Mesodermal cell (in vitro differentiated cells): ENCODE results near the gene DPYD.
"Not testable (repeated sequence)": the region's sequence is repeated elsewhere in the genome, so short reads cannot be mapped to it uniquely, and the experiment has no call there.

Source experiments
- H3K27ac ChIP-seq: 2 replicates; pipeline ENCODE4 v1.7.0; 2013; ENCODE audit warnings: mild to moderate bottlenecking, low read depth, low read length, moderate library complexity; ENCODE audit not compliant: severe bottlenecking
- H3K36me3 ChIP-seq: 2 replicates; pipeline ENCODE4 v1.7.1; 2013; ENCODE audit warnings: mild to moderate bottlenecking, low read length, moderate library complexity; ENCODE audit not compliant: control insufficient read depth, insufficient read depth
- H3K4me1 ChIP-seq: one replicate; pipeline ENCODE4 v1.7.1; 2013; ENCODE audit warnings: mild to moderate bottlenecking, low read length; ENCODE audit not compliant: insufficient read depth, control insufficient read depth, poor library complexity, severe bottlenecking
- H3K4me3 ChIP-seq: 2 replicates; pipeline ENCODE4 v1.7.0; 2013; ENCODE audit warnings: low read length, control low read depth, mild to moderate bottlenecking; ENCODE audit not compliant: insufficient read depth, poor library complexity, severe bottlenecking; ENCODE audit errors: extremely low read depth
- H3K9me3 ChIP-seq: 2 replicates; pipeline ENCODE4 v1.7.1; 2013; ENCODE audit warnings: mild to moderate bottlenecking, low read length, moderate library complexity; ENCODE audit not compliant: control insufficient read depth
- WGBS, 2 experiments: methylation state at CpG; one replicate each; pipeline ENCODE4 v1.1.5; 2013; ENCODE audit warnings: missing lambda C conversion rate in 2 of 2; ENCODE audit not compliant: insufficient coverage in 2 of 2; 5-methylcytosine and 5-hydroxymethylcytosine counted together

Gene DPYD

DNA sequence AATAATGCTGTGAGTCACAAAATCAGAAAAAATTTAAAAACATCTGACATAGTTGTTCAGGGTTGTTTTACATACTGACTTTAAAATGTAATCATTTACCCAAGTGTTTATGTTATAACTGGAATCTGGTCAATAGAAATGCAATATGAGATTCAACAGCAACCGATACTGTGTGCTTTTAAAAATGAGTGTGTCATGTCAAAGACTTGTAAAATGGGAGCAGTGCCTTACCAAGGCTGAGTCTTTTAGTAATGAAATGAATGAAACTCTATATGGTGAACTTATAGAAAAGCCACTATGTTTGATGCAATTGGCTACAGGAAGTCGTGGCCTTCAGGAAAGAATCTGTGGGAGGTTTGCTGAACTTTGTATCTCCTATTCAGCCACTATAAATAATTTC is 570.2 kb downstream of the DPYD start:
- Histone ChIP-seq H3K4me3 (no peak overlapping the region), H3K9me3 (no peaks in the 10 kb centered on the region), H3K27ac (no peak overlapping the region), H3K36me3 (no peaks in the 10 kb centered on the region), H3K4me1 (no peaks in the 10 kb centered on the region)
- 55% methylated on average over 1 of the region's 2 CpGs; no CpG with 5 or more reads in 1 of the 2 experiments for WGBS, 2 experiments

DNA sequence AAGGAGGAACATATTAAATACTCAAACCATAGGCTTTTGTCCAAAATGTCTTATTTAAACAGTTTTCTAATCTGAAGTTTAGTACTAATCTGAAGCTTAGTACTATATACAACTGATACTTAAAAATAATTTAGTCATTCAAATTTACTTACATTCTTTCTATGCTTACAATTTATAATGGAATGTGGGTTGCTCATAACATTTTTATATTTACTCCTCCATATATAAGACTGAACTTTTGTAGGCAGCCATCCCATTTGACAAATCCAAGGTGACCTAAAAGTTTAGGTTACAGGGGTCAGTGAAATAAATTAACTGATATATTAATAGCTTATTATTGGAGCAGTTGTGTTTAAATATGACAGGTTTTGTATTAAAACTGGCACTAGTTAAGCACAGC is 570.6 kb downstream of the DPYD start:
- H3K9me3 ChIP-seq: no peaks in the 10 kb centered on the region
- no peak overlapping the region for H3K4me3 ChIP-seq
- no peaks in the 10 kb centered on the region for H3K36me3 ChIP-seq
- H3K4me1 ChIP-seq: no peaks in the 10 kb centered on the region
- H3K27ac ChIP-seq: no peak overlapping the region

DNA sequence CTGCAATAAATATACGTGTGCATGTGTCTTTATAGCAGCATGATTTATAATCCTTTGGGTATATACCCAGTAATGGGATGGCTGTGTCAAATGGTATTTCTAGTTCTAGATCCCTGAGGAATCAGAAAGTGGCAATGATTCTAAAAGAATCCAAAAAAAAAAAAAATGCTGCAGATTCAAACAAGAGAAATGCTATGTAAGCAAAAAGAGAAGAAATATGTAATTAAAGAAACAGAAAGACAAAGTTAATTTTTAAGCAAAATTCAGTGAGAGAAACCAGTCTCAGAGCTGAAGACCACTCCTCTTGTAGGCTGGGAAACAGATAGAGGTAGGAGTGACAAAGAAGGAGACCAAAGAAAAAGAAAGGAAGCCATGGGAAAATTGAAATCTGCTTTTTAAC is 571.0 kb downstream of the DPYD start:
- not testable (repeated sequence) for H3K4me3 ChIP-seq
- WGBS, 2 experiments: no CpG with 5 or more reads among the region's 1 CpG

GRCh38 chr1:97348599-97349265 is 572.1 kb downstream of the DPYD start:
- no peaks in the 10 kb centered on the region for H3K36me3 ChIP-seq
- 83 to 100% methylated on average over 1 of the region's 3 CpGs for WGBS, 2 experiments

More for the DNA sequence above, 571.0 kb downstream of the DPYD start:
- H3K9me3 ChIP-seq, H3K4me1 ChIP-seq, H3K36me3 ChIP-seq, H3K27ac ChIP-seq: not testable (repeated sequence)

DNA sequence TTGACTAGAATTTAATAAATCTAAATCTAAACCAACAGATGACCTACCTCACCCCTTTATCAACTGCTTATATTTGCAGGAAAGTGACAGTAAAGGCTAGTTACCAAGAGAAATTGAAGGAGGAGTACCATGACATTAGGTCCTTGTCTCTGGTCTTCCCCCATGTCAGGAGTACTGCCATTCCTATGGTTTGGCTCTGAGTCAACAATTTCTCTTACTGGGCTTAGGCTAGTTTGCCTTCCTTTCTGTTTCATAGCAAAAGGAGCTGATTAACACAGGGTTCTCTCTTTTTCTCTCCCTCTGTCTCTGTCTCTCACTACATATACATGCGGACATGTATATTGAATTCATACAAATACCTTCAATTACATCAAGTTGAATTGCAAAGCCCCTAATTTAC is 579.9 kb downstream of the DPYD start:
- Histone ChIP-seq H3K9me3 (no peaks in the 10 kb centered on the region), H3K36me3 (no peaks in the 10 kb centered on the region), H3K4me3 (no peak overlapping the region), H3K4me1 (peaks cover 2% of the 10 kb centered on the region), H3K27ac (no peak overlapping the region)
- WGBS, 2 experiments: 89% methylated on average over 1 of the region's 1 CpG; no CpG with 5 or more reads in 1 of the 2 experiments

More at GRCh38 chr1:97348599-97349265, 572.1 kb downstream of the DPYD start:
- H3K9me3 ChIP-seq: no peaks in the 10 kb centered on the region
- no peak overlapping the region for H3K27ac ChIP-seq
- H3K4me1 ChIP-seq: no peaks in the 10 kb centered on the region
- no peak overlapping the region for H3K4me3 ChIP-seq

GRCh38 chr1:97338347-97338746 is 582.5 kb downstream of the DPYD start:
- H3K27ac ChIP-seq: no peak overlapping the region
- 85 to 92% methylated on average over 3 to 4 of the region's 4 CpGs for WGBS, 2 experiments
- H3K9me3 ChIP-seq: no peaks in the 10 kb centered on the region
- H3K36me3 ChIP-seq: no peaks in the 10 kb centered on the region
- H3K4me1 ChIP-seq: peaks cover 2% of the 10 kb centered on the region
- no peak overlapping the region for H3K4me3 ChIP-seq

GRCh38 chr1:97337250-97338030 is 583.4 kb downstream of the DPYD start:
- H3K36me3 ChIP-seq: no peaks in the 10 kb centered on the region
- H3K9me3 ChIP-seq: no peaks in the 10 kb centered on the region
- WGBS, 2 experiments: 91 to 100% methylated on average over 3 to 4 of the region's 6 CpGs
- peaks cover 2% of the 10 kb centered on the region for H3K4me1 ChIP-seq
- H3K27ac ChIP-seq: no peak overlapping the region
- H3K4me3 ChIP-seq: no peak overlapping the region

- Histone ChIP-seq H3K4me1 (peaks cover 2% of the 10 kb centered on the region), H3K4me3 (no peak overlapping the region), H3K27ac (no peak overlapping the region), H3K36me3 (no peaks in the 10 kb centered on the region), H3K9me3 (no peaks in the 10 kb centered on the region)
- 90 to 100% methylated on average over 3 to 4 of the region's 4 CpGs for WGBS, 2 experiments
Measured at GRCh38 chr1:97334454-97334853, 586.4 kb downstream of the DPYD start.

- Histone ChIP-seq H3K4me1 (peaks cover 2% of the 10 kb centered on the region), H3K9me3 (no peaks in the 10 kb centered on the region), H3K4me3 (no peak overlapping the region), H3K27ac (no peak overlapping the region), H3K36me3 (no peaks in the 10 kb centered on the region)
Measured at GRCh38 chr1:97332716-97333115, 588.1 kb downstream of the DPYD start.

DNA sequence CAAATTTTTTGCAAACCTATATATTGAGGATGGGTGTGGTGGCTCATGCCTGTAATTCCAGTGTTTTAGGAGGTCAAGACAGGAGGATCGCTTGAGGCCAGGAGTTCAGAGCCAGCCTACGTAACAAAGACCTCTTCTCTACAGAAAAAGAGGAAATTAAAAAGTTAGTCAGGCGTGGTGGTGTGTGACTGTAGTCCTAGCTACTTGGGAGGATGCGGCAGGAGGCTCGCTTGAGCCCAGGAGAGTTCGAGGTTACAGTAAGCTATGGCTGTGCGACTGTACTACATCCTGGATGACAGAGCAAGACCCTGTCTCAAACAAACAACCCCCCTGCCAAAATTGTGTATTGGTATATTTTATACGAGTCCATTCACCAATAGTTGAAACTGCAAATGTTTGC is 589.7 kb downstream of the DPYD start:
- no peaks in the 10 kb centered on the region for H3K36me3 ChIP-seq
- H3K9me3 ChIP-seq: no peaks in the 10 kb centered on the region
- 89 to 100% methylated on average over 2 to 5 of the region's 8 CpGs for WGBS, 2 experiments
- H3K27ac ChIP-seq: no peak overlapping the region
- H3K4me3 ChIP-seq: no peak overlapping the region
- H3K4me1 ChIP-seq: no peaks in the 10 kb centered on the region

- no peaks in the 10 kb centered on the region for H3K9me3 ChIP-seq
- WGBS, 2 experiments: 91 to 100% methylated on average over 1 to 4 of the region's 4 CpGs
- H3K27ac ChIP-seq: no peak overlapping the region
- H3K36me3 ChIP-seq: no peaks in the 10 kb centered on the region
- no peaks in the 10 kb centered on the region for H3K4me1 ChIP-seq
- no peak overlapping the region for H3K4me3 ChIP-seq
Measured at GRCh38 chr1:97314685-97315084, 606.1 kb downstream of the DPYD start.
